Vagina (tissue), 2 donors: ENCODE results near the gene PML.

Source experiments
- POLR2A ChIP-seq, 2 donors: fragments of 450-650 bp; IDR thresholded peaks; one replicate each; pipeline ENCODE4 v1.6.1; 2017; ENCODE audit warnings: antibody characterized with exemption in 2 of 2, mild to moderate bottlenecking in 2 of 2, moderate library complexity in 2 of 2
- POLR2AphosphoS5 ChIP-seq, 2 donors: sonication (generic); formaldehyde crosslinking; IDR thresholded peaks; one replicate each; pipeline ENCODE4 v1.9.0; 2017; ENCODE audit warnings: antibody characterized with exemption in 2 of 2, mild to moderate bottlenecking in 2 of 2, low read depth in 1 of 2; ENCODE audit not compliant: insufficient read depth in 1 of 2
- TF ChIP-seq, protein P1 (sequence below), 3 experiments: fragments of 450-650 bp in 2 of 3; fragments of 200-600 bp in 1 of 3; sonication (generic) in 1 of 3; IDR thresholded peaks; one replicate each; pipeline ENCODE4 v1.5.1; 2017 to 2019; ENCODE audit warnings: antibody characterized with exemption in 3 of 3, mild to moderate bottlenecking in 2 of 3, moderate library complexity in 2 of 3

- TF ChIP-seq, protein P1, sequence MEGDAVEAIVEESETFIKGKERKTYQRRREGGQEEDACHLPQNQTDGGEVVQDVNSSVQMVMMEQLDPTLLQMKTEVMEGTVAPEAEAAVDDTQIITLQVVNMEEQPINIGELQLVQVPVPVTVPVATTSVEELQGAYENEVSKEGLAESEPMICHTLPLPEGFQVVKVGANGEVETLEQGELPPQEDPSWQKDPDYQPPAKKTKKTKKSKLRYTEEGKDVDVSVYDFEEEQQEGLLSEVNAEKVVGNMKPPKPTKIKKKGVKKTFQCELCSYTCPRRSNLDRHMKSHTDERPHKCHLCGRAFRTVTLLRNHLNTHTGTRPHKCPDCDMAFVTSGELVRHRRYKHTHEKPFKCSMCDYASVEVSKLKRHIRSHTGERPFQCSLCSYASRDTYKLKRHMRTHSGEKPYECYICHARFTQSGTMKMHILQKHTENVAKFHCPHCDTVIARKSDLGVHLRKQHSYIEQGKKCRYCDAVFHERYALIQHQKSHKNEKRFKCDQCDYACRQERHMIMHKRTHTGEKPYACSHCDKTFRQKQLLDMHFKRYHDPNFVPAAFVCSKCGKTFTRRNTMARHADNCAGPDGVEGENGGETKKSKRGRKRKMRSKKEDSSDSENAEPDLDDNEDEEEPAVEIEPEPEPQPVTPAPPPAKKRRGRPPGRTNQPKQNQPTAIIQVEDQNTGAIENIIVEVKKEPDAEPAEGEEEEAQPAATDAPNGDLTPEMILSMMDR (IDR thresholded peaks at IDR 0.05), result no peak
- TF ChIP-seq POLR2A (IDR thresholded peaks at IDR 0.05) (no peak), POLR2AphosphoS5 (IDR thresholded peaks at IDR 0.05; ENCODE audit: insufficient read depth in 1 of 2, low read depth in 1 of 2) (no peak)
Measured at GRCh38 chr15:74013374-74013894, 18.9 kb downstream of the PML start.
